ENCODE data around the gene FAM111B.

Gene FAM111B

DNA sequence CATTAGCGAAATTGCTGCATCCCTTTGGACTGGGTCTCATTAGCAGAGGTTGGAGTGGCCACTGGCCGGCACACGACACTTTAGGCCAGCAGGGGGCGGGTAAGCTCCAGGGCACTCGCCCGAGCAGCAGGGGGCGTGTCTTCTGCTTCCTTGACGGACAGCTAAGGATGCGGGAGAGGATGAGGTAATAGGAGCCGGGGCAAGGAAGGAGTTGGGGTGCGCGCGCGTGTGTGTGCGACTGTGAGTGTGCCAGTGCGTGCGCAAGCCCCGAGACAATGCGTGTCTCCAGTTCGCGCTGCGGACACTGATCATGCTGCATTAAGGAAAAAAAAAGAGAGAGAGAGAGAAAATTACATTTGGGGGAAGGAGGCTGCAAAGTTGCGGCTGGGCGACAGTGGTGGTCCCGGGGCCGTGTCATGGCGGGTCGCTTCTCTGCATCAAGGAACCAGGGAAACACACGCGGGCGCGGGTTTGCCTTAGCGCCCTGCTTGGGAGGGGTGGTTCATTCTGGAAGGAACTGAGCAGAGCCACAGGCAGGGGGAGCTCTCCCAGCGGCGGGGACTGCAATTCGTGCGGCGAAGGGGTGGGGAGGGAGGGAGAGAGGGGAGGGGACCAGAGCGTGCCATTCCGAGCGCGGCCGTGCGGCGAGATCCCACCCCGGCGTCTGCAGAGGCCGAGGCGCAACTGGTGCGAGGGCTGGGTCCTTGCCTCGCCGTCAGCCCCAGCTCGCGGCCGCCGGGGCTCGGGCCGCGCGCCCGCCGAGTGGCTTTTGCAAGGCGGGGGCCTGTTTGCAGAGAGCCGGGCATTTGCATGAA lies 64.7 kb downstream of the FAM111B start, which contains the start of gene DTX4:
TSS of gene DTX4 (plus strand) at position 625 of the 815 bp plus-strand sequence. CDS start 464 bp downstream, outside the sequence.
- POLR2A ChIA-PET: no interaction called here
- CTCF ChIA-PET: interaction anchor here (0.6 to 1.9 kb wide), 14 partner anchors 14 to 1642 kb away, joined by 3 to 13 read pairs (median 4); no protein-coding TSS in a partner anchor
- peak; percentile 85 for DNase-seq (ENCODE audit: extremely low spot score)
- no peak for TF ChIP-seq NFRKB (IDR thresholded peaks at IDR 0.05)
- TF ChIP-seq L3MBTL2 (conservative IDR thresholded peaks at IDR 0.05): peak; percentile 65
- TF ChIP-seq, protein P1, sequence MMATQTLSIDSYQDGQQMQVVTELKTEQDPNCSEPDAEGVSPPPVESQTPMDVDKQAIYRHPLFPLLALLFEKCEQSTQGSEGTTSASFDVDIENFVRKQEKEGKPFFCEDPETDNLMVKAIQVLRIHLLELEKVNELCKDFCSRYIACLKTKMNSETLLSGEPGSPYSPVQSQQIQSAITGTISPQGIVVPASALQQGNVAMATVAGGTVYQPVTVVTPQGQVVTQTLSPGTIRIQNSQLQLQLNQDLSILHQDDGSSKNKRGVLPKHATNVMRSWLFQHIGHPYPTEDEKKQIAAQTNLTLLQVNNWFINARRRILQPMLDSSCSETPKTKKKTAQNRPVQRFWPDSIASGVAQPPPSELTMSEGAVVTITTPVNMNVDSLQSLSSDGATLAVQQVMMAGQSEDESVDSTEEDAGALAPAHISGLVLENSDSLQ (IDR thresholded peaks at IDR 0.05): peak; percentile 97

DNA sequence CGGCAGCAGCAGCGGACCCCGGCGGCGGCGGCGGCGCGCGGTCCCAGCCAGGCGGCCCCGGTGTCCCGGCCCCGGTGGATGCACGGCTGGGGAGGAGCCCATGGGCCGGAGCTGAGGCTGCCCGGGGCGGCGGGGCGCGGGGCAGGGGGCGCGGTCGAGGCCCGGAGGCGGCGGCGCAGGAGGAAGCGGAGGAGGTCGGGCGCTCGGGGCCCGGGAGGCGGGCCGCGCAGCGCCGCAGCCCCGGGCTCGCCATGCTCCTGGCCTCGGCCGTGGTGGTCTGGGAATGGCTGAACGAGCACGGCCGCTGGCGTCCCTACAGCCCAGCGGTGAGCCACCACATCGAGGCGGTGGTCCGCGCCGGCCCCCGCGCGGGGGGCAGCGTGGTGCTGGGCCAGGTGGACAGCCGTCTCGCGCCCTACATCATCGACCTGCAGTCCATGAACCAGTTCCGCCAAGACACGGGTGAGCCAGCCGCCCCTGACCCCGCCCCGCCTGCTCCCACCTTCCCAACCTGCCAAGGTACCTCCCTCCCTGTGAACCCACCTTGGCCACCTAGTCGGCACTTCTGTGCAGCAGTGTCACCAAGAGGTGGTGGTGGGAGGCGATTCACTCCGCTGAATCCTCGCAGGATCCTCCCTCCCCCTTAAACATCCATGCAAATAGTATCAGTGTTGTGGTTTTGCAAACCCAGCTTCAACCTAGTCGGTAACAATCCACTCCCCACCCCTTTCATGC lies 65.5 kb downstream of the FAM111B start:
- ChIA-PET POLR2A (no interaction called here), CTCF (interaction anchor here (0.6 to 1.9 kb wide), 9 partner anchors 14 to 1341 kb away, joined by 3 to 13 read pairs (median 5); no protein-coding TSS in a partner anchor)
- DNase-seq (ENCODE audit: extremely low spot score): peak; percentile 15
- no peak for TF ChIP-seq SP1 (IDR thresholded peaks at IDR 0.05)
- TF ChIP-seq FOXM1 (IDR thresholded peaks at IDR 0.05; ENCODE audit: borderline replicate concordance): no peak
- no peak for TF ChIP-seq ELF4 (IDR thresholded peaks at IDR 0.05)
- no peak for TF ChIP-seq SUZ12 (IDR thresholded peaks at IDR 0.05)

DNA sequence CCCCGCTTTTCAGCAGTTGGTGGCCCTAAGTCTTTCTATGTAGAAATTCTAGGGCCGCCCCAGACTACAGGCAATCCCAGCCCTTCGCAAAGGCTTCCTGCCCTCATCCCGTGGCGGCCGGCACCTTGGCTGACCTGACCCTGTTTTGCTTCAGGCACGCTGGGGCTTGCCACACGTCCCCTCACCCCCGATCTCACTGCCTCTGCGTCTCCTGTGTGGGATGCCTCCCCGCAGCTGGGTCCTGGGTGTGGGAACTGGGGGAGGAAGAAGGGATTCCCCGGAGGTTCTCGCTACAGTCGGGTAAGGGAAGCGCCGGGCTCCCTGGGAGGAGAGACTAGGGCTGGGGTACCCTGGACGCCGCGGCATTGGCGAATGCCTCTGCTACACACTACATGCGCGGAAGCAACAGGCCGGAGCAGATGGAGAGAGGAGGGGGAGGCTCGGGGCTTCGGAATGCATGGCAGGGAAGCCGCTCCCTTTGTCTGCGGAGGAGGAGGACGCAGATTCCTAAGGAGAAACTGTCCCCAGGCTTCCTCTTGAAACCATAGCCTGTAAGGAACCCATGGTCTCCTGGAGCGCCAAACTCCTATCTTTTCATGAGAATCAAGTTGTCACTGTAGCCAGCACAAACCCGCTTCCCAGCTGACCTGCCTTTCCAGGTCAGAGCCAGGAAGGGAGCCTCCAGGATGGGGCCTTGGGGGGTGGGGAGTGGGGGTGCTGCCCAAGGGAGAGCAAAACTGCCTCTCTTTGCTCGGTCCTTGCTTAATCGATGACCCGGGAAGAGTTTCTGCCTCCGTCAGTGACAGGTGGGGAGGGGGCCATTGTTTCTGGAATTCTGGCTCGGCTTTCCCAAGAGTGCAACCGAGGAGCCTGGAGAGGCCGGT lies 66.3 kb downstream of the FAM111B start:
- ChIA-PET POLR2A (no interaction called here), CTCF (no interaction called here)
- DNase-seq (ENCODE audit: extremely low spot score): no peak
- TF ChIP-seq ARNT (IDR thresholded peaks at IDR 0.05): no peak

DNA sequence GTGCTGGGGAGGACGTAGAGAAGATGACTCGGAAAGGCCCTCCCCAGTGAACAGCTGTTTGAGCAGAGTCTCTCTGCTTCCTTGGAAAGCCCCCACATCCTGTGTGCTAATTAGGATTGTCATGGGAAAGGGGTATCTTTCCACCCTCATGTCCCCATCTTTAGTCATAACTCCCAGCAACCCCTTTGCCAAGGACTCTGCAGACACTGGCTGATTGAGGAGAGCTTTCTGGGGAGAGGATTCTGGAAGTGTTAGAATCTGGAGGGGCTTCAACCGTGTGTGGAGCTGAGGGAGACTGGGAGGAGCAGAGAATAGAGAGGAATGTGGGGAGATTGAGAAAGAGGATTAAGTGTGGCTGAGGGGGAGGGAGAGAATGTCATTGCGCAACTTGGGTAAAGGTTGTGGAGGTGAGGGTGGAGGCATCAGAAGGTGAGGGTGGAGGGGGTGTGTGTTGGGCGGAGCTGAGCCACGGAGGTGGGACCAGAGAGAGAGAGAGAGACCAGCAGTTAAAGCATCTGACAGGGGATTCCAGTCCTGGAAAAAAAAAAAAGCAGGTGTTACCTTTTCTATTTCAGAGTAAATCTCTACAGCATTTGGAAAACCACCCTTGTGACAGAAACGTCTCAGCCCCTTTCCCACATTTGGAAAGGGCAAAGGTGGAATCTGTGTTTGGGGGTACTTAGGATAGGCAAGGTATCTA lies 67.1 kb downstream of the FAM111B start:
- CTCF ChIA-PET: interaction anchor here (1.7 kb wide), 1 partner anchor 12 kb away, joined by 6 read pairs; no protein-coding TSS in a partner anchor
- no peak for DNase-seq (ENCODE audit: extremely low spot score)
- POLR2A ChIA-PET: no interaction called here
- no peak for TF ChIP-seq BHLHE40 (IDR thresholded peaks at IDR 0.05; ENCODE audit: borderline replicate concordance)
- TF ChIP-seq ARNT (IDR thresholded peaks at IDR 0.05): no peak
- no peak for TF ChIP-seq ZNF384 (IDR thresholded peaks at IDR 0.05)
- no peak for TF ChIP-seq FOXM1 (IDR thresholded peaks at IDR 0.05; ENCODE audit: borderline replicate concordance)
- TF ChIP-seq SUZ12 (IDR thresholded peaks at IDR 0.05): no peak
- TF ChIP-seq HDGF (IDR thresholded peaks at IDR 0.05; ENCODE audit: borderline replicate concordance): no peak
- TF ChIP-seq LEF1 (IDR thresholded peaks at IDR 0.05; ENCODE audit: borderline replicate concordance): no peak
- no peak for TF ChIP-seq CTBP1 (IDR thresholded peaks at IDR 0.05; ENCODE audit: borderline replicate concordance)
- TF ChIP-seq FOXA1 (IDR thresholded peaks at IDR 0.05): no peak
- no peak for TF ChIP-seq FOXK2 (IDR thresholded peaks at IDR 0.05)
- no peak for TF ChIP-seq NFRKB (IDR thresholded peaks at IDR 0.05)
- TF ChIP-seq, protein P1 (IDR thresholded peaks at IDR 0.05): no peak
- TF ChIP-seq ELF4 (IDR thresholded peaks at IDR 0.05): no peak
- TF ChIP-seq L3MBTL2 (conservative IDR thresholded peaks at IDR 0.05): no peak
- TF ChIP-seq TARDBP (IDR thresholded peaks at IDR 0.05): no peak
- no peak for TF ChIP-seq SP1 (IDR thresholded peaks at IDR 0.05)

DNA sequence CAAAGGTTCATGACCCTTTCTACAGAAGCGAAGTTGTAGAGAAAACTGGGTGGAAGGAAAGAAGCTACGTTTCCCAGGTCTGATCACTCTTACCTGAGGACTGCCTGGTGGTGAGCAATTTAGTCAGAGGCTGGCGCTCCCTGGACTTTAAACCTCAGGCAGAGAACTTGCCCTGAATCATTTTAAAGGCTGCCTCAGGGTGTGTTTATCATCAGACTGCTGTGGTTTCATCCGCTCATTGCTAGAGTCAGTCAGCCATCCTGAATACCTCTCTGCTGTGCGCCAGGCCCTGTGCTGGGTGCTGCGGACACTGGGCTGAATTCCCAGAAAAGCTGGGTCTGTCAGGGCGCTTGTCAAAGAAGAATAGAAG lies 67.6 kb downstream of the FAM111B start:
- no peak for DNase-seq (ENCODE audit: extremely low spot score)
- POLR2A ChIA-PET: no interaction called here
- CTCF ChIA-PET: interaction anchor here (0.6 to 1.7 kb wide), 2 partner anchors 12 to 32 kb away, joined by 3 to 6 read pairs; no protein-coding TSS in a partner anchor
- TF ChIP-seq L3MBTL2 (conservative IDR thresholded peaks at IDR 0.05) (no peak), ELF4 (IDR thresholded peaks at IDR 0.05) (no peak), TARDBP (IDR thresholded peaks at IDR 0.05) (no peak), CTBP1 (IDR thresholded peaks at IDR 0.05; ENCODE audit: borderline replicate concordance) (no peak), FOXA1 (IDR thresholded peaks at IDR 0.05) (no peak), ARNT (IDR thresholded peaks at IDR 0.05) (no peak), LEF1 (IDR thresholded peaks at IDR 0.05; ENCODE audit: borderline replicate concordance) (no peak), FOXK2 (IDR thresholded peaks at IDR 0.05) (no peak)
- TF ChIP-seq, protein P1 (IDR thresholded peaks at IDR 0.05): no peak
